GM23338 (cell line): ENCODE data around the gene ATP8A1. TPM values are rescaled to one million over a fixed set of nuclear protein-coding genes. Genes with fewer than 3 reads are reported as not detected.

Experiments used
- ATAC-seq: fragments of 200-7000 bp; cut with Tn5 transposase; 3 replicates; pipeline ENCODE4 v1.9.1; 2020
- DNase-seq: peaks from one replicate; pipeline ENCODE4 v3.0.0-alpha.2; 2015; ENCODE audit warnings: low spot score
- H2AFZ ChIP-seq: fragments of 200-600 bp; sonication (generic); 2 replicates; pipeline ENCODE4 v1.8.0; 2016; ENCODE audit warnings: antibody characterized with exemption, mild to moderate bottlenecking, moderate library complexity
- H3F3A ChIP-seq: fragments of 200-600 bp; sonication (generic); replicated peaks from 2 replicates; pipeline ENCODE4 v1.8.0; 2017; ENCODE audit warnings: antibody characterized with exemption, mixed run types, low read depth
- H3K27ac ChIP-seq: fragments of 200-600 bp; sonication (generic); 2 replicates; pipeline ENCODE4 v1.6.1; 2016; ENCODE audit warnings: low read depth
- H3K27me3 ChIP-seq: fragments of 200-600 bp; sonication (generic); 2 replicates; pipeline ENCODE4 v1.8.0; 2016; ENCODE audit warnings: mild to moderate bottlenecking, mixed run types, moderate library complexity; ENCODE audit not compliant: insufficient read depth
- H3K36me3 ChIP-seq: fragments of 200-600 bp; sonication (generic); 2 replicates; pipeline ENCODE4 v1.8.0; 2016; ENCODE audit warnings: mild to moderate bottlenecking; ENCODE audit not compliant: insufficient read depth
- H3K4me1 ChIP-seq: fragments of 200-600 bp; sonication (generic); 2 replicates; pipeline ENCODE4 v1.8.0; 2016; ENCODE audit warnings: mild to moderate bottlenecking, moderate library complexity; ENCODE audit not compliant: insufficient read depth
- H3K4me2 ChIP-seq: fragments of 200-600 bp; sonication (generic); 2 replicates; pipeline ENCODE4 v1.7.1; 2017; ENCODE audit warnings: mixed run types
- H3K4me3 ChIP-seq: fragments of 200-600 bp; sonication (generic); 2 replicates; pipeline ENCODE4 v1.6.1; 2016; ENCODE audit warnings: mixed run types
- H3K79me2 ChIP-seq: fragments of 200-600 bp; sonication (generic); replicated peaks from 2 replicates; pipeline ENCODE4 v1.8.0; 2017; ENCODE audit warnings: mild to moderate bottlenecking; ENCODE audit not compliant: insufficient read depth
- H3K9me2 ChIP-seq: fragments of 200-600 bp; sonication (generic); 2 replicates; pipeline ENCODE4 v1.8.0; 2017; ENCODE audit not compliant: insufficient read depth
- H4K20me1 ChIP-seq: fragments of 200-600 bp; sonication (generic); replicated peaks from 2 replicates; pipeline ENCODE4 v1.8.0; 2017; ENCODE audit warnings: mild to moderate bottlenecking; ENCODE audit not compliant: insufficient read depth
- H3K27ac Mint-ChIP-seq: 2 replicates; pipeline ENCODE4 v1.8.0; 2020; ENCODE audit warnings: inconsistent platforms, mild to moderate bottlenecking, moderate library complexity, mixed read lengths
- H3K27me3 Mint-ChIP-seq: 3 replicates; pipeline ENCODE4 v1.8.0; 2022; ENCODE audit warnings: low read depth, mild to moderate bottlenecking, moderate library complexity, mixed read lengths, inconsistent platforms; ENCODE audit not compliant: insufficient read depth, poor library complexity
- H3K36me3 Mint-ChIP-seq: 3 replicates; pipeline ENCODE4 v1.8.0; 2021; ENCODE audit warnings: low read depth, mild to moderate bottlenecking, inconsistent platforms, moderate library complexity, mixed read lengths
- H3K4me1 Mint-ChIP-seq: 3 replicates; pipeline ENCODE4 v1.8.0; 2020; ENCODE audit warnings: mild to moderate bottlenecking, inconsistent platforms, mixed read lengths
- H3K4me3 Mint-ChIP-seq: 3 replicates; pipeline ENCODE4 v1.8.0; 2021; ENCODE audit warnings: moderate library complexity, mild to moderate bottlenecking, inconsistent platforms, mixed read lengths
- H3K9me3 Mint-ChIP-seq: 3 replicates; pipeline ENCODE4 v1.8.0; 2020; ENCODE audit warnings: moderate library complexity, mild to moderate bottlenecking, inconsistent platforms, mixed read lengths
- CREB1 ChIP-seq: fragments of 250-450 bp; sonication (Bioruptor Pico); IDR thresholded peaks from 2 replicates; pipeline ENCODE4 v1.5.0; 2020; ENCODE audit warnings: low read depth, mild to moderate bottlenecking, moderate library complexity
- CTCF ChIP-seq, 2 experiments: fragments of 200-600 bp in 1 of 2; sonication (generic) in 1 of 2; conservative IDR thresholded peaks; 2 replicates each; pipeline versions ENCODE4 v1.5.1 to v1.6.1; 2016 to 2017; ENCODE audit warnings: antibody characterized with exemption in 2 of 2, low read depth in 2 of 2, mild to moderate bottlenecking in 2 of 2, moderate library complexity in 1 of 2
- EZH2phosphoT487 ChIP-seq: fragments of 200-600 bp; sonication (generic); IDR thresholded peaks from one replicate; pipeline ENCODE4 v1.8.1; 2018; ENCODE audit warnings: antibody characterized with exemption; ENCODE audit not compliant: unreplicated experiment
- JUNB ChIP-seq: IDR thresholded peaks from one replicate; pipeline ENCODE4 v1.6.1; 2016; ENCODE audit warnings: antibody characterized with exemption; ENCODE audit not compliant: unreplicated experiment
- NANOG ChIP-seq: IDR thresholded peaks from 2 replicates; pipeline ENCODE4 v1.6.1; 2016; ENCODE audit warnings: antibody characterized with exemption, borderline replicate concordance
- POLR2AphosphoS5 ChIP-seq: IDR thresholded peaks from 2 replicates; pipeline ENCODE4 v1.6.1; 2016; ENCODE audit warnings: antibody characterized with exemption, low read depth
- REST ChIP-seq: IDR thresholded peaks from one replicate; pipeline ENCODE4 v1.6.1; 2018; ENCODE audit warnings: antibody characterized with exemption; ENCODE audit not compliant: unreplicated experiment
- STAT1 ChIP-seq: IDR thresholded peaks from one replicate; pipeline ENCODE4 v1.6.1; 2016; ENCODE audit warnings: antibody characterized with exemption; ENCODE audit not compliant: unreplicated experiment
- ZNF114 ChIP-seq: fragments of 250-450 bp; sonication (Bioruptor Pico); IDR thresholded peaks from 2 replicates; pipeline ENCODE4 v1.5.0; 2020; ENCODE audit warnings: mild to moderate bottlenecking, moderate library complexity
- ZNF331 ChIP-seq: fragments of 250-450 bp; sonication (Bioruptor Pico); IDR thresholded peaks from 2 replicates; pipeline ENCODE4 v1.5.0; 2020; ENCODE audit warnings: low read depth, mild to moderate bottlenecking, moderate library complexity
- ZNF462 ChIP-seq: fragments of 250-450 bp; sonication (Bioruptor Pico); IDR thresholded peaks from 2 replicates; pipeline ENCODE4 v1.5.0; 2020; ENCODE audit warnings: mild to moderate bottlenecking, moderate library complexity
- polyA plus RNA-seq: library from polyadenylated mRNA; unstranded; fragments of >200 nt; fragmentation: Nextera tagmentation; extraction: Ambion mirVana; gene quantifications from 2 replicates; pipeline ENCODE4 v1.2.1, GENCODE V29; 2016
- total RNA-seq: library from RNA; depleted of rRNA; stranded (reverse); fragments of >200 nt; shearing (Covaris generic); gene quantifications from 2 replicates; pipeline ENCODE4 v1.2.3, GENCODE V29; 2014
- TF ChIP-seq, protein P1 (sequence below): IDR thresholded peaks from 2 replicates; pipeline ENCODE4 v1.6.1; 2016; ENCODE audit warnings: antibody characterized with exemption

ATP8A1 gene
- total and polyA plus RNA-seq, 2 experiments from 2014 or later: 6.8 to 66.3 TPM

GRCh38 chr4:42482516-42483327 is 174.2 kb downstream of the ATP8A1 start (continued):
- TF ChIP-seq REST (no peak), EZH2phosphoT487 (no peak), NANOG (no peak)
- TF ChIP-seq, protein P1, sequence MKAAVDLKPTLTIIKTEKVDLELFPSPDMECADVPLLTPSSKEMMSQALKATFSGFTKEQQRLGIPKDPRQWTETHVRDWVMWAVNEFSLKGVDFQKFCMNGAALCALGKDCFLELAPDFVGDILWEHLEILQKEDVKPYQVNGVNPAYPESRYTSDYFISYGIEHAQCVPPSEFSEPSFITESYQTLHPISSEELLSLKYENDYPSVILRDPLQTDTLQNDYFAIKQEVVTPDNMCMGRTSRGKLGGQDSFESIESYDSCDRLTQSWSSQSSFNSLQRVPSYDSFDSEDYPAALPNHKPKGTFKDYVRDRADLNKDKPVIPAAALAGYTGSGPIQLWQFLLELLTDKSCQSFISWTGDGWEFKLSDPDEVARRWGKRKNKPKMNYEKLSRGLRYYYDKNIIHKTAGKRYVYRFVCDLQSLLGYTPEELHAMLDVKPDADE: no peak

DNA sequence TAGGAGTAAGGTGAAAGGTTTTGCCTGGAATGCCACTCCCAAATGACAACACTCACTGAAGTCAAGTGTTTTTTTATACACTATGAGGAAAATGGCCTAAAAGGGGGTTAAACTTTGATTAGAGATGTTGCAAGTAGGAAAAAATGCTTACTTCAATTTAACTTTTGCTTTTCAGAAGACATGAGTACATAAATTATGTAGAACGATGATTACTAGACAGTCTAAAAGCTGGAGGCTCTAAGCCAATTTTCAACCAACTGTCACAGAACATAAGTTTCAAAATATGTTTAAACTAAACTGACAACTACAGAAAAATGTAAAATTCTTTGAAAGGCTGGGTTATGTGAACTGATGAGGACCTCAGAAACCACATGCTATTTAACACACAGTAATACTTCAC is 176.2 kb downstream of the ATP8A1 start:
- Histone ChIP-seq H3K27me3 (no peaks in the 10 kb centered on the region), H3F3A (no peaks in the 10 kb centered on the region; the same call in 1 of the 2 replicates), H3K27ac (no peak overlapping the region), H2AFZ (no peak overlapping the region), H3K36me3 (no peaks in the 10 kb centered on the region), H3K9me2 (no peaks in the 10 kb centered on the region), H3K4me3 (no peak overlapping the region), H3K79me2 (no peaks in the 10 kb centered on the region), H4K20me1 (no peaks in the 10 kb centered on the region), H3K4me1 (peaks cover 34% of the 10 kb centered on the region), H3K4me2 (no peak overlapping the region)
- Mint-ChIP-seq H3K4me1 (peaks cover 51% of the 10 kb centered on the region), H3K36me3 (no peaks in the 10 kb centered on the region), H3K27me3 (peaks cover 7% of the 10 kb centered on the region), H3K27ac (no peak overlapping the region), H3K9me3 (no peaks in the 10 kb centered on the region; the same call in 2 of the 3 replicates), H3K4me3 (no peak overlapping the region)
- ATAC-seq (no peak), DNase-seq (no peak)
- TF ChIP-seq ZNF331 (CRISPR knock-in tag) (no peak), ZNF114 (CRISPR knock-in tag) (no peak), STAT1 (no peak), JUNB (no peak), CREB1 (CRISPR knock-in tag) (no peak), POLR2AphosphoS5 (no peak), CTCF (conservative IDR thresholded peaks at IDR 0.05; ENCODE audit: low read depth in 2 of 2) (no peak), ZNF462 (CRISPR knock-in tag) (no peak)
